ENCODE results near the gene STRAP. TPM values are rescaled to one million over a fixed set of nuclear protein-coding genes. Genes with fewer than 3 reads are reported as not detected.

STRAP gene
- total RNA-seq (100 to 1,000 TPM; 179 to 185 TPM), polyA plus RNA-seq (112 TPM)

- Mint-ChIP-seq H3K4me1 (peaks cover 58 to 65% (median 58%) of the 10 kb centered on the region in 3 donors), H3K27ac (peak within 1 kb of the TSS; percentile 98 to 100 (median 100)), H3K27me3 (peaks cover 0 to 1% of the 10 kb centered on the region in 2 donors), H3K36me3 (peaks cover 2 to 52% (median 6%) of the 10 kb centered on the region in 3 donors), H3K4me3 (peak within 1 kb of the TSS; percentile 91 to 100 (median 99)), H3K9me3 (no peaks in the 10 kb centered on the region)
- Histone ChIP-seq H3K27ac (ENCODE audit: low read depth, low read length) (peak within 1 kb of the TSS; percentile 99), H3K4me3 (ENCODE audit: low read length) (peak within 1 kb of the TSS; percentile 97), H3K36me3 (ENCODE audit: insufficient read depth, low read length) (peaks cover 9% of the 10 kb centered on the region), H3K27me3 (ENCODE audit: insufficient read depth, low read length, poor library complexity, severe bottlenecking) (no peaks in the 10 kb centered on the region), H3K9me3 (ENCODE audit: low read length) (no peaks in the 10 kb centered on the region), H3K4me1 (ENCODE audit: insufficient read depth, low read length) (peaks cover 38% of the 10 kb centered on the region)
- POLR2A ChIA-PET = interaction anchor here (0.6 to 2.0 kb wide), 3 partner anchors 9 to 1629 kb away, joined by 3 to 12 read pairs (median 9); partner anchors contain the start of gene DERA
- DNase-seq = peak; percentile 91 to 98 (median 96)
- CTCF ChIA-PET = interaction anchor here (1.0 to 1.5 kb wide), 3 partner anchors 29 to 350 kb away, joined by 3 to 4 read pairs (median 3); partner anchors contain the start of gene DERA
Measured at GRCh38 chr12:15882118-15882971, at the start of gene STRAP. Gene STRAP (plus strand): TSS chr12:15882387. CDS start chr12:15882708, 321 bp downstream.

- Mint-ChIP-seq H3K27me3 (peaks cover 0 to 25% of the 10 kb centered on the region in 2 donors), H3K27ac (no peak overlapping the region), H3K4me1 (no peaks in the 10 kb centered on the region), H3K9me3 (no peaks in the 10 kb centered on the region), H3K4me3 (no peak overlapping the region), H3K36me3 (no peaks in the 10 kb centered on the region)
- Histone ChIP-seq H3K4me3 (ENCODE audit: low read length) (no peak overlapping the region), H3K4me1 (ENCODE audit: insufficient read depth, low read length) (no peaks in the 10 kb centered on the region), H3K27ac (ENCODE audit: low read depth, low read length) (no peak overlapping the region), H3K27me3 (ENCODE audit: insufficient read depth, low read length, poor library complexity, severe bottlenecking) (no peaks in the 10 kb centered on the region), H3K9me3 (ENCODE audit: low read length) (no peaks in the 10 kb centered on the region), H3K36me3 (ENCODE audit: insufficient read depth, low read length) (no peaks in the 10 kb centered on the region)
- ChIA-PET POLR2A (no interaction called here), CTCF (no interaction called here)
- DNase-seq = no peak
Measured at GRCh38 chr12:15834575-15834974, 47.6 kb upstream of the STRAP start.

- H3K9me3 Mint-ChIP-seq = no peaks in the 10 kb centered on the region
- H3K36me3 ChIP-seq (ENCODE audit: insufficient read depth, low read length) = no peaks in the 10 kb centered on the region
- H3K27me3 ChIP-seq (ENCODE audit: insufficient read depth, low read length, poor library complexity, severe bottlenecking) = no peaks in the 10 kb centered on the region
- no peak overlapping the region for H3K27ac ChIP-seq (ENCODE audit: low read depth, low read length)
- peaks cover 0 to 17% of the 10 kb centered on the region in 2 donors for H3K27me3 Mint-ChIP-seq
- no peaks in the 10 kb centered on the region for H3K36me3 Mint-ChIP-seq
- no peaks in the 10 kb centered on the region for H3K9me3 ChIP-seq (ENCODE audit: low read length)
- no peak overlapping the region for H3K4me3 Mint-ChIP-seq
- POLR2A ChIA-PET = no interaction called here
- H3K4me1 ChIP-seq (ENCODE audit: insufficient read depth, low read length) = no peaks in the 10 kb centered on the region
- no peaks in the 10 kb centered on the region for H3K4me1 Mint-ChIP-seq
- peak overlapping the region in 1 of 8 donors; percentile 10 for H3K27ac Mint-ChIP-seq
- CTCF ChIA-PET = no interaction called here
- no peak for DNase-seq
- no peak overlapping the region for H3K4me3 ChIP-seq (ENCODE audit: low read length)
Measured at GRCh38 chr12:15837141-15837790, 44.9 kb upstream of the STRAP start.

- peaks cover under 1 to 19% of the 10 kb centered on the region in 2 donors for H3K27me3 Mint-ChIP-seq
- POLR2A ChIA-PET = no interaction called here
- no peaks in the 10 kb centered on the region for H3K36me3 Mint-ChIP-seq
- DNase-seq = no peak
- no peaks in the 10 kb centered on the region for H3K9me3 Mint-ChIP-seq
- Histone ChIP-seq H3K4me1 (ENCODE audit: insufficient read depth, low read length) (no peaks in the 10 kb centered on the region), H3K9me3 (ENCODE audit: low read length) (no peaks in the 10 kb centered on the region), H3K27ac (ENCODE audit: low read depth, low read length) (no peak overlapping the region), H3K4me3 (ENCODE audit: low read length) (no peak overlapping the region), H3K36me3 (ENCODE audit: insufficient read depth, low read length) (no peaks in the 10 kb centered on the region), H3K27me3 (ENCODE audit: insufficient read depth, low read length, poor library complexity, severe bottlenecking) (no peaks in the 10 kb centered on the region)
- no peak overlapping the region for H3K4me3 Mint-ChIP-seq
- CTCF ChIA-PET = interaction anchor here (0.9 to 1.3 kb wide), 2 partner anchors 17 to 307 kb away, joined by 3 to 4 read pairs; no protein-coding TSS in a partner anchor
- H3K4me1 Mint-ChIP-seq = no peaks in the 10 kb centered on the region
- H3K27ac Mint-ChIP-seq = no peak overlapping the region
Measured at GRCh38 chr12:15839041-15839440, 43.1 kb upstream of the STRAP start.

GRCh38 chr12:15839682-15840081 lies 42.5 kb upstream of the STRAP start:
- no peaks in the 10 kb centered on the region for H3K4me1 ChIP-seq (ENCODE audit: insufficient read depth, low read length)
- no peaks in the 10 kb centered on the region for H3K27me3 ChIP-seq (ENCODE audit: insufficient read depth, low read length, poor library complexity, severe bottlenecking)
- H3K36me3 ChIP-seq (ENCODE audit: insufficient read depth, low read length) = no peaks in the 10 kb centered on the region
- H3K4me1 Mint-ChIP-seq = no peaks in the 10 kb centered on the region
- H3K27me3 Mint-ChIP-seq = peaks cover 2 to 24% of the 10 kb centered on the region in 2 donors
- ChIA-PET CTCF (no interaction called here), POLR2A (no interaction called here)
- no peak overlapping the region for H3K27ac Mint-ChIP-seq
- H3K36me3 Mint-ChIP-seq = no peaks in the 10 kb centered on the region
- DNase-seq = no peak
- H3K9me3 ChIP-seq (ENCODE audit: low read length) = no peaks in the 10 kb centered on the region
- no peaks in the 10 kb centered on the region for H3K9me3 Mint-ChIP-seq
- H3K4me3 Mint-ChIP-seq = no peak overlapping the region
- no peak overlapping the region for H3K4me3 ChIP-seq (ENCODE audit: low read length)
- no peak overlapping the region for H3K27ac ChIP-seq (ENCODE audit: low read depth, low read length)

GRCh38 chr12:15842108-15842507 lies 40.1 kb upstream of the STRAP start:
- ChIA-PET POLR2A (no interaction called here), CTCF (no interaction called here)
- Histone ChIP-seq H3K36me3 (ENCODE audit: insufficient read depth, low read length) (no peaks in the 10 kb centered on the region), H3K4me3 (ENCODE audit: low read length) (no peak overlapping the region), H3K27me3 (ENCODE audit: insufficient read depth, low read length, poor library complexity, severe bottlenecking) (no peaks in the 10 kb centered on the region), H3K9me3 (ENCODE audit: low read length) (no peaks in the 10 kb centered on the region), H3K27ac (ENCODE audit: low read depth, low read length) (no peak overlapping the region), H3K4me1 (ENCODE audit: insufficient read depth, low read length) (no peaks in the 10 kb centered on the region)
- Mint-ChIP-seq H3K4me1 (no peaks in the 10 kb centered on the region), H3K27me3 (peaks cover 2 to 19% of the 10 kb centered on the region in 2 donors), H3K4me3 (no peak overlapping the region), H3K27ac (no peak overlapping the region), H3K36me3 (no peaks in the 10 kb centered on the region), H3K9me3 (no peaks in the 10 kb centered on the region)
- DNase-seq = no peak

GRCh38 chr12:15846887-15847286 lies 35.3 kb upstream of the STRAP start:
- Mint-ChIP-seq H3K27ac (no peak overlapping the region), H3K4me3 (no peak overlapping the region), H3K27me3 (peaks cover 2 to 8% of the 10 kb centered on the region in 2 donors), H3K9me3 (no peaks in the 10 kb centered on the region), H3K36me3 (no peaks in the 10 kb centered on the region), H3K4me1 (no peaks in the 10 kb centered on the region)
- no peak overlapping the region for H3K4me3 ChIP-seq (ENCODE audit: low read length)
- no peaks in the 10 kb centered on the region for H3K9me3 ChIP-seq (ENCODE audit: low read length)
- no peak overlapping the region for H3K27ac ChIP-seq (ENCODE audit: low read depth, low read length)
- POLR2A ChIA-PET = no interaction called here
- no peaks in the 10 kb centered on the region for H3K4me1 ChIP-seq (ENCODE audit: insufficient read depth, low read length)
- no peak for DNase-seq
- CTCF ChIA-PET = interaction anchor here (0.7 kb wide), 1 partner anchor 256 kb away, joined by 3 read pairs; no protein-coding TSS in a partner anchor
- H3K36me3 ChIP-seq (ENCODE audit: insufficient read depth, low read length) = no peaks in the 10 kb centered on the region
- no peaks in the 10 kb centered on the region for H3K27me3 ChIP-seq (ENCODE audit: insufficient read depth, low read length, poor library complexity, severe bottlenecking)

- no peak for DNase-seq
- Histone ChIP-seq H3K4me3 (ENCODE audit: low read length) (no peak overlapping the region), H3K9me3 (ENCODE audit: low read length) (no peaks in the 10 kb centered on the region), H3K36me3 (ENCODE audit: insufficient read depth, low read length) (no peaks in the 10 kb centered on the region), H3K27ac (ENCODE audit: low read depth, low read length) (no peak overlapping the region), H3K4me1 (ENCODE audit: insufficient read depth, low read length) (no peaks in the 10 kb centered on the region), H3K27me3 (ENCODE audit: insufficient read depth, low read length, poor library complexity, severe bottlenecking) (no peaks in the 10 kb centered on the region)
- ChIA-PET CTCF (no interaction called here), POLR2A (no interaction called here)
- Mint-ChIP-seq H3K4me3 (no peak overlapping the region), H3K27me3 (peaks cover 2 to 8% of the 10 kb centered on the region in 2 donors), H3K27ac (no peak overlapping the region), H3K36me3 (no peaks in the 10 kb centered on the region), H3K4me1 (no peaks in the 10 kb centered on the region), H3K9me3 (no peaks in the 10 kb centered on the region)
Measured at GRCh38 chr12:15848606-15849005, 33.6 kb upstream of the STRAP start.
